Neural cell (in vitro differentiated cells): ENCODE measurements around the gene LPCAT3. TPM values are rescaled to one million over a fixed set of nuclear protein-coding genes. Genes with fewer than 3 reads are reported as not detected.

Experiments
- H2AFZ ChIP-seq: fragments of 200-600, 300-800 bp; sonication (generic), shearing (Covaris generic); 2 replicates; pipeline ENCODE4 v1.6.0; 2014; ENCODE audit warnings: low read depth, mild to moderate bottlenecking, antibody characterized with exemption, low read length, moderate library complexity
- H3F3A ChIP-seq: fragments of 200-600 bp; shearing (Covaris generic); 2 replicates; pipeline ENCODE4 v1.6.1; 2016; ENCODE audit warnings: mild to moderate bottlenecking, moderate library complexity, mixed read lengths, antibody characterized with exemption, low read length; ENCODE audit not compliant: insufficient read depth, poor library complexity, severe bottlenecking
- H3K27ac ChIP-seq: fragments of 200-600, 300-800 bp; sonication (generic), shearing (Covaris generic); 2 replicates; pipeline ENCODE4 v1.5.1; 2014; ENCODE audit warnings: mild to moderate bottlenecking, low read length, moderate library complexity
- H3K27me3 ChIP-seq: fragments of 300-800, 200-600 bp; sonication (generic), shearing (Covaris generic); 2 replicates; pipeline ENCODE4 v1.6.0; 2014; ENCODE audit warnings: mild to moderate bottlenecking, low read depth, low read length, moderate library complexity; ENCODE audit not compliant: insufficient read depth
- H3K36me3 ChIP-seq: fragments of 300-800, 200-600 bp; sonication (generic), shearing (Covaris generic); 2 replicates; pipeline ENCODE4 v1.5.1; 2014; ENCODE audit warnings: mild to moderate bottlenecking, antibody characterized with exemption, low read length, moderate library complexity; ENCODE audit not compliant: insufficient read depth
- H3K4me2 ChIP-seq: fragments of 300-800, 200-600 bp; sonication (generic), shearing (Covaris generic); 2 replicates; pipeline ENCODE4 v1.6.0; 2014; ENCODE audit warnings: mild to moderate bottlenecking, low read length
- H3K4me3 ChIP-seq: fragments of 300-800, 200-600 bp; sonication (generic), shearing (Covaris generic); 2 replicates; pipeline ENCODE4 v1.5.1; 2014; ENCODE audit warnings: mild to moderate bottlenecking, low read length, moderate library complexity
- H3K79me2 ChIP-seq: fragments of 200-600 bp; shearing (Covaris generic); replicated peaks from 2 replicates; pipeline ENCODE4 v1.6.0; 2014; ENCODE audit warnings: mild to moderate bottlenecking, low read length, moderate library complexity; ENCODE audit not compliant: insufficient read depth
- H3K9ac ChIP-seq: fragments of 300-800, 200-600 bp; sonication (generic), shearing (Covaris generic); 2 replicates; pipeline ENCODE4 v1.6.1; 2016; ENCODE audit warnings: mild to moderate bottlenecking, low read length, mixed read lengths
- H3K9me2 ChIP-seq: fragments of 200-600 bp; shearing (Covaris generic); 2 replicates; pipeline ENCODE4 v1.6.1; 2016; ENCODE audit warnings: mild to moderate bottlenecking, low read length, mixed read lengths; ENCODE audit not compliant: insufficient read depth
- H3K9me3 ChIP-seq: fragments of 200-600, 300-800 bp; sonication (generic), shearing (Covaris generic); 2 replicates; pipeline ENCODE4 v1.6.1; 2016; ENCODE audit warnings: mild to moderate bottlenecking, mixed run types, low read length, moderate library complexity, mixed read lengths
- H4K20me1 ChIP-seq: fragments of 200-600 bp; shearing (Covaris generic); 2 replicates; pipeline ENCODE4 v1.6.1; 2016; ENCODE audit warnings: mild to moderate bottlenecking, mixed run types; ENCODE audit not compliant: insufficient read depth
- CTCF ChIP-seq: fragments of 450-650 bp; IDR thresholded peaks from 2 replicates; pipeline ENCODE4 v1.5.1; 2014; ENCODE audit warnings: antibody characterized with exemption, mild to moderate bottlenecking, moderate library complexity; ENCODE audit not compliant: poor library complexity, severe bottlenecking
- EP300 ChIP-seq: fragments of 450-650 bp; conservative IDR thresholded peaks from 2 replicates; pipeline ENCODE4 v1.6.1; 2014; ENCODE audit warnings: antibody characterized with exemption, mild to moderate bottlenecking, moderate library complexity; ENCODE audit not compliant: poor library complexity, severe bottlenecking
- EZH2 ChIP-seq: fragments of 200-600, 300-800 bp; shearing (Covaris generic), sonication (generic); IDR thresholded peaks from 2 replicates; pipeline ENCODE4 v1.6.1; 2014; ENCODE audit warnings: antibody characterized with exemption, low read length, borderline replicate concordance, mild to moderate bottlenecking; ENCODE audit not compliant: insufficient read depth, poor library complexity, severe bottlenecking
- MXI1 ChIP-seq: fragments of 450-650 bp; conservative IDR thresholded peaks from 2 replicates; pipeline ENCODE4 v1.6.1; 2014; ENCODE audit warnings: antibody characterized with exemption, mild to moderate bottlenecking; ENCODE audit not compliant: poor library complexity, severe bottlenecking
- POLR2AphosphoS5 ChIP-seq: IDR thresholded peaks from 2 replicates; pipeline ENCODE4 v1.6.1; 2012
- RAD21 ChIP-seq: fragments of 450-650 bp; conservative IDR thresholded peaks from 2 replicates; pipeline ENCODE4 v1.6.1; 2014; ENCODE audit warnings: antibody characterized with exemption, mild to moderate bottlenecking, moderate library complexity
- SMC3 ChIP-seq: fragments of 450-650 bp; conservative IDR thresholded peaks from 2 replicates; pipeline ENCODE4 v1.6.1; 2014; ENCODE audit warnings: antibody characterized with exemption, mild to moderate bottlenecking, moderate library complexity; ENCODE audit not compliant: poor library complexity
- TAF1 ChIP-seq: IDR thresholded peaks from 2 replicates; pipeline ENCODE4 v1.6.1; 2012; ENCODE audit warnings: low read depth
- polyA plus RNA-seq: library from polyadenylated mRNA; depleted of rRNA; stranded (reverse); fragments of >200 nt; gene quantifications from 2 replicates; pipeline ENCODE4 v1.2.3, GENCODE V29; 2014
- TF ChIP-seq, protein P1 (sequence below): IDR thresholded peaks from 2 replicates; pipeline ENCODE4 v1.6.1; 2012; ENCODE audit warnings: borderline replicate concordance

Gene LPCAT3
- polyA plus RNA-seq, 1 donor from 2014 or later = 14.4 TPM

DNA sequence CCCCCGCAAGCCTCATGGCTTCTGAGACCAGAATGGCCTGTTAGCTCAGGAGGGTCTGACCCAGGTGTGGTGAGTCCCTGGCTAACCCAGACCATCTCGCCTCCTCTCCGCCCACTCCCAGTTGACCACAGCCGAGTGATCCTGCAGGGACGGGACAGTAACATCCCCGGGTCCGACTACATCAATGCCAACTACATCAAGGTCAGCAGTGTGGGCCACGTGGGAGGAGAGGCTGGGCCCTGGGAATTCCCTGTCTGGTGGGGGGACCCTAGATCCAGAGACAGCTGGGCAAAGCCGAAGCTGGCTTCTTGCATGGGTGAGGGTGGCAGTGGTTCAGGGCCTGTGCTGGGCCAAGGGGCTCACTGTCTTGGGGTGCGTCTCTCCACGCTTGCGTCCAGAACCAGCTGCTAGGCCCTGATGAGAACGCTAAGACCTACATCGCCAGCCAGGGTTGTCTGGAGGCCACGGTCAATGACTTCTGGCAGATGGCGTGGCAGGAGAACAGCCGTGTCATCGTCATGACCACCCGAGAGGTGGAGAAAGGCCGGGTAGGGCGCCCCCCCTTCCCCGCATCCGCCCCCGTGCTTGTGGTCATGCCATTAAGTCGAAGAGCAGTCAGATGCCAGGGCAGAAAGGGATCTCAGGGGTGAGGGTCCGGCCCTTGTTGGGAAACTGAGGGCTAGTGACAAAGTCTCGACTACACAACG, 62.1 kb downstream of the LPCAT3 start:
- no peaks in the 10 kb centered on the region for H3K27me3 ChIP-seq
- no peaks in the 10 kb centered on the region for H4K20me1 ChIP-seq
- H3K36me3 ChIP-seq = no peaks in the 10 kb centered on the region
- no peak overlapping the region for H2AFZ ChIP-seq
- H3K9ac ChIP-seq = no peak overlapping the region
- no peaks in the 10 kb centered on the region for H3F3A ChIP-seq
- TF ChIP-seq TAF1 (no peak), EZH2 (no peak)
- no peak overlapping the region for H3K4me3 ChIP-seq
- no peaks in the 10 kb centered on the region for H3K9me3 ChIP-seq
- H3K9me2 ChIP-seq = no peaks in the 10 kb centered on the region
- H3K79me2 ChIP-seq = no peaks in the 10 kb centered on the region
- no peak overlapping the region for H3K27ac ChIP-seq
- no peak overlapping the region for H3K4me2 ChIP-seq

GRCh38 chr12:6955108-6956020, 62.9 kb downstream of the LPCAT3 start:
- Histone ChIP-seq H4K20me1 (no peaks in the 10 kb centered on the region), H3K27ac (no peak overlapping the region), H3K27me3 (no peaks in the 10 kb centered on the region), H3K9ac (no peak overlapping the region), H3K36me3 (no peaks in the 10 kb centered on the region), H3K9me3 (no peaks in the 10 kb centered on the region), H3K79me2 (no peaks in the 10 kb centered on the region), H3K9me2 (no peaks in the 10 kb centered on the region), H3F3A (no peaks in the 10 kb centered on the region), H3K4me2 (no peak overlapping the region), H2AFZ (no peak overlapping the region), H3K4me3 (no peak overlapping the region)
- TF ChIP-seq RAD21 (no peak), EZH2 (no peak), CTCF (no peak), SMC3 (no peak), MXI1 (no peak), POLR2AphosphoS5 (no peak), EP300 (no peak), TAF1 (no peak)
- TF ChIP-seq, protein P1, sequence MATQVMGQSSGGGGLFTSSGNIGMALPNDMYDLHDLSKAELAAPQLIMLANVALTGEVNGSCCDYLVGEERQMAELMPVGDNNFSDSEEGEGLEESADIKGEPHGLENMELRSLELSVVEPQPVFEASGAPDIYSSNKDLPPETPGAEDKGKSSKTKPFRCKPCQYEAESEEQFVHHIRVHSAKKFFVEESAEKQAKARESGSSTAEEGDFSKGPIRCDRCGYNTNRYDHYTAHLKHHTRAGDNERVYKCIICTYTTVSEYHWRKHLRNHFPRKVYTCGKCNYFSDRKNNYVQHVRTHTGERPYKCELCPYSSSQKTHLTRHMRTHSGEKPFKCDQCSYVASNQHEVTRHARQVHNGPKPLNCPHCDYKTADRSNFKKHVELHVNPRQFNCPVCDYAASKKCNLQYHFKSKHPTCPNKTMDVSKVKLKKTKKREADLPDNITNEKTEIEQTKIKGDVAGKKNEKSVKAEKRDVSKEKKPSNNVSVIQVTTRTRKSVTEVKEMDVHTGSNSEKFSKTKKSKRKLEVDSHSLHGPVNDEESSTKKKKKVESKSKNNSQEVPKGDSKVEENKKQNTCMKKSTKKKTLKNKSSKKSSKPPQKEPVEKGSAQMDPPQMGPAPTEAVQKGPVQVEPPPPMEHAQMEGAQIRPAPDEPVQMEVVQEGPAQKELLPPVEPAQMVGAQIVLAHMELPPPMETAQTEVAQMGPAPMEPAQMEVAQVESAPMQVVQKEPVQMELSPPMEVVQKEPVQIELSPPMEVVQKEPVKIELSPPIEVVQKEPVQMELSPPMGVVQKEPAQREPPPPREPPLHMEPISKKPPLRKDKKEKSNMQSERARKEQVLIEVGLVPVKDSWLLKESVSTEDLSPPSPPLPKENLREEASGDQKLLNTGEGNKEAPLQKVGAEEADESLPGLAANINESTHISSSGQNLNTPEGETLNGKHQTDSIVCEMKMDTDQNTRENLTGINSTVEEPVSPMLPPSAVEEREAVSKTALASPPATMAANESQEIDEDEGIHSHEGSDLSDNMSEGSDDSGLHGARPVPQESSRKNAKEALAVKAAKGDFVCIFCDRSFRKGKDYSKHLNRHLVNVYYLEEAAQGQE = no peak
